B cell (primary cell): ENCODE data around the gene STK4. TPM values are rescaled to one million over a fixed set of nuclear protein-coding genes. Genes with fewer than 3 reads are reported as not detected.

Experiments
- ATAC-seq: fragments of 200-7000 bp; cut with Tn5 transposase; one replicate; pipeline ENCODE4 v1.10.0; 2021; ENCODE audit warnings: low read depth, mild to moderate bottlenecking, moderate number of reproducible peaks, moderate library complexity
- CTCF ChIA-PET: fragments of 350-600 bp; sonication (Branson Sonifier 250); formaldehyde crosslinking; loops from one replicate; lab custom pipeline; 2021; ENCODE audit warnings: antibody characterized with exemption, inconsistent platforms; lab: Charles Lee
- POLR2A ChIA-PET: fragments of 350-600 bp; sonication (Branson Sonifier 250); formaldehyde crosslinking; loops from one replicate; lab custom pipeline; 2021; ENCODE audit warnings: antibody characterized with exemption; lab: Charles Lee
- DNase-seq: peaks from one replicate; pipeline ENCODE4 v3.0.0; 2013
- H2AFZ ChIP-seq: 2 replicates; pipeline ENCODE4 v1.6.1; 2012; ENCODE audit warnings: mild to moderate bottlenecking, low read depth, low read length; ENCODE audit not compliant: insufficient read depth, poor library complexity, severe bottlenecking
- H3K27ac ChIP-seq, 2 donors: 1 replicate in 1 of 2; 2 replicates in 1 of 2; pipeline ENCODE4 v1.5.1; 2012 to 2013; ENCODE audit warnings: low read length in 2 of 2, mild to moderate bottlenecking in 2 of 2, moderate library complexity in 1 of 2
- H3K27me3 ChIP-seq, 4 experiments: fragments of 200-600 bp in 1 of 4; sonication (generic) in 1 of 4; replicated peaks in 1 of 4; 1 replicate in 2 of 4; 2 replicates in 2 of 4; pipeline versions ENCODE4 v1.6.1 to v1.7.0; 2013 to 2016; ENCODE audit warnings: low read length in 3 of 4, mild to moderate bottlenecking in 2 of 4, mixed read lengths in 1 of 4, moderate library complexity in 1 of 4; ENCODE audit not compliant: insufficient read depth in 4 of 4, control insufficient read depth in 3 of 4; ENCODE audit errors: control extremely low read depth in 1 of 4
- H3K36me3 ChIP-seq, 2 experiments: replicated peaks in 1 of 2; 1 replicate in 1 of 2; 2 replicates in 1 of 2; pipeline versions ENCODE4 v1.6.1 to v1.7.1; 2013; ENCODE audit warnings: low read length in 1 of 2; ENCODE audit not compliant: insufficient read depth in 2 of 2, control insufficient read depth in 1 of 2; ENCODE audit errors: control extremely low read depth in 1 of 2, extremely low read depth in 1 of 2
- H3K4me1 ChIP-seq, 2 donors: fragments of 200-600 bp in 1 of 2; sonication (generic) in 1 of 2; 1 replicate in 1 of 2; 2 replicates in 1 of 2; pipeline versions ENCODE4 v1.5.1 to v1.6.1; 2013 to 2017; ENCODE audit warnings: low read length in 2 of 2; ENCODE audit not compliant: control insufficient read depth in 2 of 2, insufficient read depth in 2 of 2
- H3K4me2 ChIP-seq: replicated peaks from 2 replicates; pipeline ENCODE3; 2012; ENCODE audit warnings: mild to moderate bottlenecking, low read depth, low read length; ENCODE audit not compliant: poor library complexity, severe bottlenecking
- H3K4me3 ChIP-seq, 5 experiments: fragments of 200-600 bp in 1 of 5; sonication (generic) in 1 of 5; 1 replicate in 3 of 5; 2 replicates in 2 of 5; pipeline versions ENCODE4 v1.5.1 to v1.7.0; 2011 to 2016; ENCODE audit warnings: low read length in 4 of 5, mild to moderate bottlenecking in 4 of 5, low read depth in 2 of 5, control low read depth in 1 of 5, moderate library complexity in 1 of 5; ENCODE audit not compliant: insufficient read depth in 1 of 5; ENCODE audit errors: control extremely low read depth in 1 of 5, extremely low read depth in 1 of 5
- H3K79me2 ChIP-seq: fragments of 200-600 bp; sonication (generic); one replicate; pipeline ENCODE4 v1.6.0; 2016; ENCODE audit warnings: low read length; ENCODE audit not compliant: control insufficient read depth, insufficient read depth
- H3K9ac ChIP-seq: fragments of 200-600 bp; sonication (generic); 2 replicates; pipeline ENCODE4 v1.6.1; 2017; ENCODE audit warnings: mild to moderate bottlenecking, low read length, moderate library complexity
- H3K9me3 ChIP-seq, 3 donors: one replicate each; pipeline versions ENCODE4 v1.6.1 to v1.7.1; 2013; ENCODE audit warnings: low read length in 2 of 3; ENCODE audit not compliant: control insufficient read depth in 2 of 3, insufficient read depth in 1 of 3; ENCODE audit errors: control extremely low read depth in 1 of 3
- H4K20me1 ChIP-seq: 2 replicates; pipeline ENCODE4 v1.6.0; 2012; ENCODE audit warnings: mild to moderate bottlenecking, low read length; ENCODE audit not compliant: insufficient read depth, control insufficient read depth, poor library complexity, severe bottlenecking
- H3K27ac Mint-ChIP-seq: one replicate; pipeline ENCODE4 v1.8.0; 2021; ENCODE audit warnings: mixed read lengths
- H3K27me3 Mint-ChIP-seq: one replicate; pipeline ENCODE4 v1.8.0; 2021; ENCODE audit warnings: mixed read lengths
- H3K4me1 Mint-ChIP-seq: one replicate; pipeline ENCODE4 v1.8.0; 2021; ENCODE audit warnings: mixed read lengths
- H3K4me3 Mint-ChIP-seq: one replicate; pipeline ENCODE4 v1.8.0; 2021; ENCODE audit warnings: mixed read lengths
- H3K9me3 Mint-ChIP-seq: one replicate; pipeline ENCODE4 v1.8.0; 2022; ENCODE audit warnings: mixed read lengths; ENCODE audit not compliant: insufficient read depth
- CTCF ChIP-seq: fragments of 200-600 bp; IDR thresholded peaks from one replicate; pipeline ENCODE4 v1.8.0; 2022; ENCODE audit warnings: antibody characterized with exemption, mild to moderate bottlenecking
- EZH2 ChIP-seq: IDR thresholded peaks from 2 replicates; pipeline ENCODE4 v1.6.1; 2012; ENCODE audit warnings: borderline replicate concordance, low read depth, mild to moderate bottlenecking, moderate library complexity, low read length; ENCODE audit not compliant: insufficient read depth, poor library complexity, severe bottlenecking
- WGBS: methylation state at CpG from one replicate; pipeline ENCODE4 v1.1.5; 2013; ENCODE audit warnings: missing lambda C conversion rate; ENCODE audit not compliant: insufficient coverage; 5-methylcytosine and 5-hydroxymethylcytosine counted together
- intact Hi-C: fragments of 100-400 bp; cut with micrococcal nuclease; formaldehyde crosslinking; loops from one replicate; pipeline ENCODE4 v1.10.0; 2022
- polyA plus RNA-seq: library from polyadenylated mRNA; depleted of rRNA; stranded (reverse); fragments of >200 nt; gene quantifications from 2 replicates; pipeline ENCODE4 v1.2.3, GENCODE V29; 2012
- total RNA-seq, 2 donors: library from RNA; stranded (reverse); fragments of 120-200 nt in 1 of 2; gene quantifications; 1 replicate in 1 of 2; 2 replicates in 1 of 2; pipeline versions ENCODE4 v1.2.3 to v1.2.4, GENCODE V29; 2013 to 2022

STK4 gene
- total and polyA plus RNA-seq, 2 donors (not counting 1 experiment from before 2014, with no cell fraction given) = 38.9 to 324 TPM

GRCh38 chr20:44916586-44916985 is 49.7 kb upstream of the STK4 start:
- Histone ChIP-seq H3K9ac (no peak overlapping the region), H3K36me3 (peaks cover 0 to 28% of the 10 kb centered on the region in 2 experiments), H3K27me3 (no peaks in the 10 kb centered on the region), H4K20me1 (no peaks in the 10 kb centered on the region), H3K4me3 (no peak overlapping the region), H3K9me3 (no peaks in the 10 kb centered on the region), H3K27ac (no peak overlapping the region), H3K4me2 (no peak overlapping the region), H3K79me2 (no peaks in the 10 kb centered on the region), H2AFZ (no peak overlapping the region), H3K4me1 (no peaks in the 10 kb centered on the region)
- Mint-ChIP-seq H3K9me3 (no peaks in the 10 kb centered on the region), H3K27me3 (no peaks in the 10 kb centered on the region), H3K4me1 (no peaks in the 10 kb centered on the region), H3K27ac (no peak overlapping the region), H3K4me3 (no peak overlapping the region)
- WGBS = 98% methylated on average over 11 of the region's 12 CpGs
- DNase-seq = no peak
- intact Hi-C loops = no loop called here
- POLR2A ChIA-PET = no interaction called here
- no peak for TF ChIP-seq CTCF
- TF ChIP-seq EZH2 = no peak
- ATAC-seq = no peak
- CTCF ChIA-PET = no interaction called here

GRCh38 chr20:44917399-44917798 is 48.9 kb upstream of the STK4 start:
- no peak overlapping the region for H3K9ac ChIP-seq
- no peaks in the 10 kb centered on the region for H4K20me1 ChIP-seq
- no peak overlapping the region for H3K4me3 ChIP-seq
- no peaks in the 10 kb centered on the region for H3K79me2 ChIP-seq
- H2AFZ ChIP-seq = no peak overlapping the region
- no peaks in the 10 kb centered on the region for H3K9me3 Mint-ChIP-seq
- H3K4me1 Mint-ChIP-seq = no peaks in the 10 kb centered on the region
- no peak overlapping the region for H3K27ac ChIP-seq
- no peaks in the 10 kb centered on the region for H3K27me3 ChIP-seq
- ATAC-seq = no peak
- H3K4me2 ChIP-seq = no peak overlapping the region
- H3K4me1 ChIP-seq = no peaks in the 10 kb centered on the region
- CTCF ChIA-PET = no interaction called here
- intact Hi-C loops = no loop called here
- no peak for TF ChIP-seq EZH2
- no peak for TF ChIP-seq CTCF
- no peaks in the 10 kb centered on the region for H3K9me3 ChIP-seq
- WGBS = no CpG with 5 or more reads among the region's 2 CpGs
- H3K27me3 Mint-ChIP-seq = no peaks in the 10 kb centered on the region
- DNase-seq = no peak
- peaks cover 0 to 28% of the 10 kb centered on the region in 2 experiments for H3K36me3 ChIP-seq
- no peak overlapping the region for H3K27ac Mint-ChIP-seq
- POLR2A ChIA-PET = no interaction called here
- no peak overlapping the region for H3K4me3 Mint-ChIP-seq
